Stomach (tissue), 9 donors: ENCODE measurements around the gene ADGRL3. TPM values are rescaled to one million over a fixed set of nuclear protein-coding genes. Genes with fewer than 3 reads are reported as not detected.

Source experiments
- DNase-seq, 2 donors: peaks; one replicate each; pipeline versions ENCODE4 v3.0.0 to v3.0.0-alpha.2; 2013 to 2019
- H3K27ac ChIP-seq, 5 donors: fragments of 200-600 bp in 4 of 5; sonication (generic) in 4 of 5; one replicate each; pipeline ENCODE4 v1.5.1; 2013 to 2019; ENCODE audit warnings: mild to moderate bottlenecking in 1 of 5, moderate library complexity in 1 of 5
- H3K27me3 ChIP-seq, 3 donors: fragments of 200-600 bp; sonication (generic); one replicate each; pipeline ENCODE4 v1.5.1; 2017 to 2019; ENCODE audit warnings: mixed run types in 1 of 3
- H3K36me3 ChIP-seq, 4 donors: fragments of 200-600 bp; sonication (generic); 1 replicate in 3 of 4; 2 replicates in 1 of 4; pipeline ENCODE4 v1.5.1; 2016 to 2019
- H3K4me1 ChIP-seq, 4 donors: fragments of 200-600 bp; sonication (generic); one replicate each; pipeline ENCODE4 v1.5.1; 2016 to 2019
- H3K4me3 ChIP-seq, 4 donors: fragments of 200-600 bp; sonication (generic) in 3 of 4; one replicate each; pipeline ENCODE4 v1.5.1; 2016 to 2019; ENCODE audit warnings: mild to moderate bottlenecking in 1 of 4
- H3K9me3 ChIP-seq, 4 donors: fragments of 200-600 bp; sonication (generic); one replicate each; pipeline ENCODE4 v1.5.1; 2016 to 2019
- CTCF ChIP-seq, 7 experiments: fragments of 450-650 bp in 4 of 7; fragments of 200-600 bp in 3 of 7; sonication (generic) in 3 of 7; IDR thresholded peaks; one replicate each; pipeline ENCODE4 v1.5.1; 2016 to 2019; ENCODE audit warnings: antibody characterized with exemption in 7 of 7, control low read depth in 2 of 7, mild to moderate bottlenecking in 1 of 7
- EP300 ChIP-seq: sonication (generic); formaldehyde crosslinking; IDR thresholded peaks from one replicate; pipeline ENCODE4 v1.6.1; 2017; ENCODE audit warnings: antibody characterized with exemption
- POLR2A ChIP-seq, 4 donors: fragments of 450-650 bp; IDR thresholded peaks; one replicate each; pipeline ENCODE4 v1.6.1; 2016; ENCODE audit warnings: antibody characterized with exemption in 4 of 4, control low read depth in 2 of 4, mild to moderate bottlenecking in 1 of 4, moderate library complexity in 1 of 4
- POLR2AphosphoS5 ChIP-seq, 3 donors: sonication (generic); formaldehyde crosslinking; IDR thresholded peaks; one replicate each; pipeline ENCODE4 v1.6.1; 2016; ENCODE audit warnings: antibody characterized with exemption in 3 of 3
- WGBS, 5 donors: extraction: QIAGEN DNeasy Blood & Tissue Kit in 3 of 5; methylation state at CpG; one replicate each; pipeline versions ENCODE4 v1.1.5 to v1.1.7; 2013 to 2018; 5-methylcytosine and 5-hydroxymethylcytosine counted together
- intact Hi-C: fragments of 100-400 bp; cut with DNase I; formaldehyde crosslinking; loops from one replicate; pipeline ENCODE4 v1.15.1; 2023; ENCODE audit warnings: low total_unique reads
- polyA plus RNA-seq, 3 donors: library from polyadenylated mRNA; stranded (reverse); fragments of 200-250 nt; gene quantifications; one replicate each; pipeline ENCODE4 v1.2.3, GENCODE V29; 2013
- total RNA-seq, 5 donors: library from RNA; depleted of rRNA; stranded (reverse); fragments of >200 nt; gene quantifications; one replicate each; pipeline versions ENCODE4 v1.1.0 to v1.2.3, GENCODE V29; 2014 to 2016
- donor health status: healthy with polysubstance abuse.
- donor health status: Bipolar disorder and iron deficiency.
- donor health status: healthy.

Gene ADGRL3
- total and polyA plus RNA-seq, 8 donors: 0.48 to 109 (median 3.9) TPM

DNA sequence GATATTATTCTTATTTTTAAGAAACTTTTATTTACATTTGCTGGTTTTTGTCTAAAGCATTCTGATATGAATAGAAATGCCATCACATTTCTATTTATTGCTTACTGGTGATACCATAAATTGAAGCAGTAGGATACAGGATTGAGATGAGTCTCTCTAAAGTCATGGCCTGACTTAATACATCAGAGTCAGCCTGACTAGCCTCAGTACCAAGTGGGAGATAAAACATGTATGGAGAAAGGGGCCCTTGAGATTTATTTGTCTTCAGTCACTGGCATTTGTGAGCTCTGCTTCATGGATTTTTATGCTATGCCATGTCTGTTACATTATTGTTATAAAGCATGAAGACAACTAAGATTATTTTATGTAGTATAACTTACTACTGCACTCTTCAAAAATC is 465.5 kb downstream of the ADGRL3 start:
- H3K27me3 ChIP-seq: no peaks in the 10 kb centered on the region
- intact Hi-C loops: no loop called here
- no peaks in the 10 kb centered on the region for H3K4me1 ChIP-seq
- peaks cover 0 to 16% (median 6%) of the 10 kb centered on the region in 4 donors for H3K9me3 ChIP-seq
- H3K36me3 ChIP-seq: no peaks in the 10 kb centered on the region
- no peak overlapping the region for H3K4me3 ChIP-seq
- DNase-seq: no peak
- TF ChIP-seq EP300 (no peak), POLR2AphosphoS5 (IDR thresholded peaks at IDR 0.05) (no peak), POLR2A (IDR thresholded peaks at IDR 0.05) (no peak), CTCF (IDR thresholded peaks at IDR 0.05) (no peak)
- H3K27ac ChIP-seq: no peak overlapping the region

DNA sequence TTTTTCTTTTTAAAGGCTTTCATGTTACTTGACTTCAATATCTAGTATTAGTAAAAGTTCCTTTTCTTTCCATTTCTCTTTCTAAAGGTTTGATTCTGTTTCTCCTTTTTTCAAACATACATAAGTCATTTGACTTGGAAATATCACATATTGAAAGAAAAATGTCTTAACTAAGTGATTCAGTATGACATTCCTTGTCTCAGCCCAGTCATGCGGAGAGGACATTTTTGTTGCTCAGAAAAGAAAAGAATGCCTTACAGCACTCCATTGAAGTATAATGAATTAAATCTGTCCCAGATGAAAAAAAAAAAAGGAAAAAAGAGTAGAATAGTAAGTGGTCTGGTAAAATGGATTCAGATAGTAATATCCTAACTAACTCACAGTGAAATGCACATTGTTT is 466.1 kb downstream of the ADGRL3 start:
- Histone ChIP-seq H3K36me3 (no peaks in the 10 kb centered on the region), H3K4me1 (no peaks in the 10 kb centered on the region), H3K27me3 (no peaks in the 10 kb centered on the region), H3K4me3 (no peak overlapping the region), H3K9me3 (peaks cover 0 to 18% (median 8%) of the 10 kb centered on the region in 4 donors), H3K27ac (no peak overlapping the region)
- DNase-seq: no peak
- TF ChIP-seq CTCF (IDR thresholded peaks at IDR 0.05): no peak
- TF ChIP-seq POLR2AphosphoS5 (IDR thresholded peaks at IDR 0.05): no peak
- TF ChIP-seq POLR2A (IDR thresholded peaks at IDR 0.05): no peak
- TF ChIP-seq EP300: no peak
- WGBS, 5 donors: 84 to 100% (median 94%) methylated on average over 1 of the region's 1 CpG
- intact Hi-C loops: no loop called here

DNA sequence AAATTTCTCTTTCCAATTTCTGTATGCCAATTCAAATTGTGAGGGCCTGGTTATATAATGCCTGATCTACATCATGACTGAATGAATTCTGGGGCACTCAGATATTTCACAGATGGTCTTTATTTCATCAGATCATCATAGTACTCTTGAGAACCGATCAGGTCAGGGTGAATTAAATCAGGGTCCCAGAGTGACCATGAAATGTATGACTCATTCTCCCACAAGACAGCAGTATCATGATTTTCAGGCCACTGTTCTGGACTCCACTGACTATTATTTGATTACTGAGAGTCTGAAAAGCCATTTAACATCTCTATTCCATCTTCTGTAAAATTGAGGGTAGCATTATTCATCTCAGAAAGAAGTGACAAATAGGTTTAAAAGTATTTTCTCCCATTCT is 471.5 kb downstream of the ADGRL3 start:
- peaks cover 0 to 9% (median 0%) of the 10 kb centered on the region in 4 donors for H3K9me3 ChIP-seq
- WGBS, 5 donors: 67 to 92% (median 74%) methylated on average over 1 of the region's 1 CpG
- no peaks in the 10 kb centered on the region for H3K4me1 ChIP-seq
- no peak for DNase-seq
- H3K4me3 ChIP-seq: no peak overlapping the region
- intact Hi-C loops: no loop called here
- TF ChIP-seq POLR2A (IDR thresholded peaks at IDR 0.05) (no peak), EP300 (no peak), CTCF (IDR thresholded peaks at IDR 0.05) (no peak), POLR2AphosphoS5 (IDR thresholded peaks at IDR 0.05) (no peak)
- no peak overlapping the region for H3K27ac ChIP-seq
- H3K36me3 ChIP-seq: no peaks in the 10 kb centered on the region
- no peaks in the 10 kb centered on the region for H3K27me3 ChIP-seq

DNA sequence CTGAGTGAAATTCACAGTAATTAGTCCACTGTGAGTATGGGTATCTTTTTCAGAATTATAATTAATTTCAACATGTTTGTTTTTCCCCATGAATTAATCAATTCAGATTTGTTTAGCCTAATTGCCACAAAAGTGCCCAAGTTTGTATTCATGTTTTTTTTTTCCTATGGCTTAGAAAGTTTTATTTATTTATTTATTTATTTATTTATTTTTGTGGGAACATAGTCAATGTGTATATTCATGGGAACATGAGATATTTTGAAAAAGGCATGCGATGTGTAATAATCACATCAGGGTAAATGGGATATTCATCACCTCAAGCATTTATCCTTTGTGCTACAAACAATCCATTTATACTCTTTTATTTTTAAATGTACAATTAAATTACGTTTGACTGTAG is 475.3 kb downstream of the ADGRL3 start:
- Histone ChIP-seq H3K4me1 (no peaks in the 10 kb centered on the region), H3K36me3 (no peaks in the 10 kb centered on the region), H3K27ac (no peak overlapping the region), H3K27me3 (no peaks in the 10 kb centered on the region), H3K9me3 (peaks cover 0 to 7% (median 0%) of the 10 kb centered on the region in 4 donors), H3K4me3 (no peak overlapping the region)
- 82 to 93% (median 91%) methylated on average over 2 of the region's 2 CpGs for WGBS, 5 donors
- intact Hi-C loops: no loop called here
- TF ChIP-seq POLR2AphosphoS5 (IDR thresholded peaks at IDR 0.05) (no peak), CTCF (IDR thresholded peaks at IDR 0.05) (no peak), POLR2A (IDR thresholded peaks at IDR 0.05) (no peak), EP300 (no peak)
- DNase-seq: no peak
